Tibial nerve (tissue), 4 donors: ENCODE results near the gene DPYSL4. TPM values are rescaled to one million over a fixed set of nuclear protein-coding genes. Genes with fewer than 3 reads are reported as not detected.

Source experiments
- DNase-seq, 2 donors: peaks; one replicate each; pipeline ENCODE4 v3.0.0-alpha.2; 2019; ENCODE audit warnings: low spot score in 2 of 2
- H3K27ac ChIP-seq, 4 donors: fragments of 200-600 bp; sonication (generic) in 3 of 4; one replicate each; pipeline ENCODE4 v1.5.1; 2017 to 2019; ENCODE audit warnings: mild to moderate bottlenecking in 1 of 4
- H3K27me3 ChIP-seq, 2 donors: fragments of 200-600 bp; sonication (generic) in 1 of 2; one replicate each; pipeline versions ENCODE4 v1.5.1 to v1.6.0; 2017 to 2019
- H3K36me3 ChIP-seq, 3 donors: fragments of 200-600 bp; sonication (generic); one replicate each; pipeline ENCODE4 v1.5.1; 2018 to 2019
- H3K4me1 ChIP-seq, 4 donors: fragments of 200-600 bp; sonication (generic) in 3 of 4; one replicate each; pipeline ENCODE4 v1.5.1; 2017 to 2019
- H3K4me3 ChIP-seq, 4 donors: fragments of 200-600 bp; sonication (generic) in 3 of 4; one replicate each; pipeline ENCODE4 v1.5.1; 2017 to 2019; ENCODE audit warnings: mild to moderate bottlenecking in 1 of 4, moderate library complexity in 1 of 4
- H3K9me3 ChIP-seq, 4 donors: fragments of 200-600 bp; sonication (generic) in 3 of 4; one replicate each; pipeline ENCODE4 v1.5.1; 2017 to 2019
- EP300 ChIP-seq, 2 donors: sonication (generic); formaldehyde crosslinking; IDR thresholded peaks; one replicate each; pipeline ENCODE4 v1.6.1; 2017; ENCODE audit warnings: antibody characterized with exemption in 2 of 2, mild to moderate bottlenecking in 1 of 2
- POLR2A ChIP-seq, 2 donors: fragments of 450-650 bp; IDR thresholded peaks; one replicate each; pipeline ENCODE4 v1.6.1; 2017; ENCODE audit warnings: antibody characterized with exemption in 2 of 2, mild to moderate bottlenecking in 2 of 2, moderate library complexity in 2 of 2
- WGBS, 2 donors: methylation state at CpG; one replicate each; pipeline ENCODE4 v1.1.5; 2018; 5-methylcytosine and 5-hydroxymethylcytosine counted together
- total RNA-seq, 4 donors: library from RNA; depleted of rRNA; stranded (reverse); fragments of >200 nt; gene quantifications; one replicate each; pipeline ENCODE4 v1.1.0, GENCODE V29; 2016
- TF ChIP-seq, protein P1 (sequence below), 5 experiments: fragments of 200-600 bp in 3 of 5; fragments of 450-650 bp in 2 of 5; sonication (generic) in 3 of 5; IDR thresholded peaks; one replicate each; pipeline ENCODE4 v1.5.1; 2016 to 2019; ENCODE audit warnings: antibody characterized with exemption in 5 of 5, mild to moderate bottlenecking in 3 of 5, moderate library complexity in 2 of 5

DPYSL4 gene
- total RNA-seq, 4 donors from 2014 or later: 0.21 to 3.1 (median 1.4) TPM

DNA sequence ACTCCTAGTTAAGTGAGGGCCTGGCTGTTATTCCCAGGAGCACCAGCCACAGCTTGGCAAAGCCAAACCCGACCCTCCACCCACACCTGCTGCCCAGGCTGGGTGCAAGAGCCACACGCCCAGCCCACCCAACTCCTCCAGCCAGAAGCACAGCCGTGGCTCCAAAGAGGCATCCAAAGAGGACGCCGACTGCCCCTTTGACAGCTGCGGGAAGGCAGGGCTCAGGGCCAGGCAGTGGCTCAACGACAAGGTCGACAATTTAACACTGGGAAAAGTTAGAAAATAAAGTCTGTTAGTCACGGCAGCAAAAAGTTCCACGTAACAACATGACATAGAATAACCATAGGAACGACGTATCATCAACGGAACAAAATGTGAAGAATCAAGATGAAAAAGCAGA lies 54.3 kb downstream of the DPYSL4 start:
- Histone ChIP-seq H3K9me3 (no peaks in the 10 kb centered on the region), H3K27me3 (no peaks in the 10 kb centered on the region), H3K27ac (no peak overlapping the region), H3K36me3 (peaks cover 0 to 8% (median 0%) of the 10 kb centered on the region in 3 donors), H3K4me3 (no peak overlapping the region), H3K4me1 (no peaks in the 10 kb centered on the region)
- no peak for TF ChIP-seq EP300 (IDR thresholded peaks at IDR 0.05)
- TF ChIP-seq, protein P1, sequence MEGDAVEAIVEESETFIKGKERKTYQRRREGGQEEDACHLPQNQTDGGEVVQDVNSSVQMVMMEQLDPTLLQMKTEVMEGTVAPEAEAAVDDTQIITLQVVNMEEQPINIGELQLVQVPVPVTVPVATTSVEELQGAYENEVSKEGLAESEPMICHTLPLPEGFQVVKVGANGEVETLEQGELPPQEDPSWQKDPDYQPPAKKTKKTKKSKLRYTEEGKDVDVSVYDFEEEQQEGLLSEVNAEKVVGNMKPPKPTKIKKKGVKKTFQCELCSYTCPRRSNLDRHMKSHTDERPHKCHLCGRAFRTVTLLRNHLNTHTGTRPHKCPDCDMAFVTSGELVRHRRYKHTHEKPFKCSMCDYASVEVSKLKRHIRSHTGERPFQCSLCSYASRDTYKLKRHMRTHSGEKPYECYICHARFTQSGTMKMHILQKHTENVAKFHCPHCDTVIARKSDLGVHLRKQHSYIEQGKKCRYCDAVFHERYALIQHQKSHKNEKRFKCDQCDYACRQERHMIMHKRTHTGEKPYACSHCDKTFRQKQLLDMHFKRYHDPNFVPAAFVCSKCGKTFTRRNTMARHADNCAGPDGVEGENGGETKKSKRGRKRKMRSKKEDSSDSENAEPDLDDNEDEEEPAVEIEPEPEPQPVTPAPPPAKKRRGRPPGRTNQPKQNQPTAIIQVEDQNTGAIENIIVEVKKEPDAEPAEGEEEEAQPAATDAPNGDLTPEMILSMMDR (IDR thresholded peaks at IDR 0.05): no peak
- TF ChIP-seq POLR2A (IDR thresholded peaks at IDR 0.05): no peak
- WGBS, 2 donors: 90 to 92% methylated on average over 12 to 13 of the region's 13 CpGs
- no peak for DNase-seq

DNA sequence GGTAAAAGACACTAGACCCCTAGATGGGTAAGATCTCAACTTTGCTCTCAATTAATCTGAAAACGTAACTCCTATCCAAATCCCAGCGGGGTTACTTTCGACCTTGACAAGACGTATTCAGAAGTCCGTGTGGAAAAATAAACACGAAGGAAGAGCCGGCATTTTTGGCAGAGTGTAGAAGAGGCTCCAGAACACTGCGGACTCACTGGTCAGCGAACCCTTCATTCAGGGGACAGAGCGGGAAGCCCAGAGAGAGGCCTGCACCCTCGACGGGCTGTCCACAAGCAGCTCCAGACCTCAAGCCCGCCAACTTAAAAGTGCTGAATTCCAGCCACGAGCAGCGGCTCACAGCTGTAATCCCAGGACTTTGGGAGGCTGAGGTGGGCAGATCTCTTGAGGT lies 54.7 kb downstream of the DPYSL4 start:
- Histone ChIP-seq H3K9me3 (no peaks in the 10 kb centered on the region), H3K4me3 (no peak overlapping the region)
- WGBS, 2 donors: 82 to 83% methylated on average over 15 of the region's 15 CpGs

DNA sequence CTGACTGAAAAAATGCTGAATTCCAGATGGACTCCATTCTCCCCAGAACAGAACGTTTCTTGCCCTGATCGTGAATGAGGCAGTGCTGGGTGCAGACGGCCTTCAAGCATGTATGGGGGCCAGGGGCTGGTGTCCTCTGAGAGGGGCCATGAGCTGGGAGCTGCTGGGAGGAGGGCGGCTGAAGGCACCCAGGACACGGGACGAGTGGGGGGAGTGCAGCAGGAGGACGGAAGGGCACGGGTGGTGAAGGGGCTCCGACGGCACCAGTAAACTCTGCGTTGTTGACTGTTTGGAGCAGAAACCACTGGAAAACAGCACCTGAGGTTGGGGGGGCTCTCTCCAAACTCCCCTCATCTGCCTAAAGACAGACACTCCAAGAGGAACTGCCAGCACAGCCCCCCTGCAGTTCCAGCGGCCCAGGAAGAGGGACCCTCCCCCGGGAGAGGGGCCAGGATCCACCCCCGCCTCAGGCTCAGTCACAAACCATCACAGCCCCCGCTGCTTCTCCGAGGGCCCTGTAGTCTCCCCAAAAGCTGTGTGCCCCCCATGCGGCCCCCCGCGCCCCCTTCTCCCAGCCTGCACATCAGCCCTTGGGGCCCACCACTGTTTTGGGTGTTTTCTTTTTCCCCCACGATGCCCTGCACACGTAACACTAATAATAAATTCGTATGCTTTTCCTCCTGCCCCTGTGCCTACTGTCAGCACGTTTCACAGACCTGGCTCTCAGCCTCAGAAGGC lies 55.5 kb downstream of the DPYSL4 start:
- TF ChIP-seq POLR2A (IDR thresholded peaks at IDR 0.05) (no peak), EP300 (IDR thresholded peaks at IDR 0.05) (no peak)
- TF ChIP-seq, protein P1 (IDR thresholded peaks at IDR 0.05): no peak
- Histone ChIP-seq H3K27ac (no peak overlapping the region), H3K36me3 (peaks cover 0 to 7% (median 0%) of the 10 kb centered on the region in 3 donors), H3K4me1 (no peaks in the 10 kb centered on the region), H3K9me3 (no peaks in the 10 kb centered on the region), H3K27me3 (no peaks in the 10 kb centered on the region), H3K4me3 (no peak overlapping the region)
- DNase-seq: no peak
- WGBS, 2 donors: 81 to 82% methylated on average over 20 to 22 of the region's 23 CpGs

More for the DNA sequence above, 54.7 kb downstream of the DPYSL4 start:
- Histone ChIP-seq H3K4me1 (no peaks in the 10 kb centered on the region), H3K27ac (no peak overlapping the region), H3K27me3 (no peaks in the 10 kb centered on the region), H3K36me3 (peaks cover 0 to 7% (median 0%) of the 10 kb centered on the region in 3 donors)
- DNase-seq: no peak
- TF ChIP-seq POLR2A (IDR thresholded peaks at IDR 0.05): no peak

DNA sequence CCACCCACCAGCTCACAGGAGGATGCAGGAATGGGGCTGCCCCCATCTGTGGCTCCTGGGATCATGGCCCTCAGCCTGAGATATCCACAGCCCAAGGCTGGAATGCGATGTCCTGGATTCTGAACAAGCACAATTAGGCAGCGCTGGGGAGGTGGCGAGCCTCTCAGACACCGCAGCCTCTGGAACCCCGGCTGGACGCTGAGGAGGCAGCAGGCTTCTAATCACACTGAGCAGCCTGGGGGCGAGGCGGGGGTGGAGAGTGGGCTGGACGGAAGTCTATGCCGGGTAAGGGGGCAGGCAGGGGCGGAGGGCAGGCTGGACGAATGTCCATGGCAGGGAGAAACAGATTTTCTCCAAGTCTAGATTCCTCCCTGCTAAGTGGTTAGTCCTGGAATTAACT lies 56.4 kb downstream of the DPYSL4 start:
- DNase-seq: no peak
- Histone ChIP-seq H3K4me1 (no peaks in the 10 kb centered on the region), H3K4me3 (no peak overlapping the region), H3K27ac (no peak overlapping the region), H3K27me3 (no peaks in the 10 kb centered on the region), H3K9me3 (no peaks in the 10 kb centered on the region), H3K36me3 (peaks cover 0 to 7% (median 0%) of the 10 kb centered on the region in 3 donors)
- 69 to 75% methylated on average over 10 to 12 of the region's 12 CpGs for WGBS, 2 donors
- no peak for TF ChIP-seq EP300 (IDR thresholded peaks at IDR 0.05)
- TF ChIP-seq, protein P1 (IDR thresholded peaks at IDR 0.05): no peak
- no peak for TF ChIP-seq POLR2A (IDR thresholded peaks at IDR 0.05)

DNA sequence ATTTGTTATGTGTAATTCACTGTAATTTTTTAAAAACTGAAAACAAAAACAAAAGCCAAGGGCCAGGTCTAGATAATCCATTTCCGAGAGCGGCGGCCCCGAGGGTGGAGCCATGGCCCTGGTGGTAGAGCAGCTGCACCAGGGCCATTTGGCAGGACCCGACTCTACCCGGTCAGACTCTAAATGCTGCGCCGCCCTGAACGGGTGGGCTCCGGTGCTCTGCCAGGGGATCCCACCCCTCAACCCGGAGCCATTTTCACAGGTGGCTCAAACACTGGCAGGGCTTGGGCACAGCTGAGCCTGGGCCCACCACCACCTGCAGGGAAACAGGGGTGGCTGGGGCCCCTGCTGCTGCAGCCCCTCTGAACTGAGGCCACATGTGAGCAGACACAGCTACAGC lies 56.9 kb downstream of the DPYSL4 start:
- no peak overlapping the region for H3K27ac ChIP-seq
- 89% methylated on average over 10 to 11 of the region's 11 CpGs for WGBS, 2 donors
- TF ChIP-seq EP300 (IDR thresholded peaks at IDR 0.05): no peak
- TF ChIP-seq, protein P1 (IDR thresholded peaks at IDR 0.05): no peak
- no peak for TF ChIP-seq POLR2A (IDR thresholded peaks at IDR 0.05)

More for the DNA sequence above, 56.9 kb downstream of the DPYSL4 start:
- H3K27me3 ChIP-seq: no peaks in the 10 kb centered on the region
- no peak overlapping the region for H3K4me3 ChIP-seq
- H3K36me3 ChIP-seq: peaks cover 0 to 7% (median 0%) of the 10 kb centered on the region in 3 donors
- H3K9me3 ChIP-seq: no peaks in the 10 kb centered on the region
- no peaks in the 10 kb centered on the region for H3K4me1 ChIP-seq
- no peak for DNase-seq
